A549 treated with GW870086 at 1 μM for 4 hours (cell line): ENCODE data around the gene PGGHG. TPM values are rescaled to one million over a fixed set of nuclear protein-coding genes. Genes with fewer than 3 reads are reported as not detected.

ENCODE experiments used
- total RNA-seq: library from RNA; stranded (reverse); fragments of 200-300 nt; extraction: Qiagen RNA extraction; gene quantifications from 5 replicates; pipeline ENCODE4 v1.2.3, GENCODE V29; 2022; ENCODE audit warnings: low read depth

Gene PGGHG
- 6.1 to 12.3 TPM (median 11.0 TPM) in 5 replicates for total RNA-seq

GRCh38 chr11:288478-289397 is at the start of gene PGGHG:
Gene PGGHG (plus strand): TSS chr11:289126. CDS start chr11:289817, 691 bp downstream.

DNA sequence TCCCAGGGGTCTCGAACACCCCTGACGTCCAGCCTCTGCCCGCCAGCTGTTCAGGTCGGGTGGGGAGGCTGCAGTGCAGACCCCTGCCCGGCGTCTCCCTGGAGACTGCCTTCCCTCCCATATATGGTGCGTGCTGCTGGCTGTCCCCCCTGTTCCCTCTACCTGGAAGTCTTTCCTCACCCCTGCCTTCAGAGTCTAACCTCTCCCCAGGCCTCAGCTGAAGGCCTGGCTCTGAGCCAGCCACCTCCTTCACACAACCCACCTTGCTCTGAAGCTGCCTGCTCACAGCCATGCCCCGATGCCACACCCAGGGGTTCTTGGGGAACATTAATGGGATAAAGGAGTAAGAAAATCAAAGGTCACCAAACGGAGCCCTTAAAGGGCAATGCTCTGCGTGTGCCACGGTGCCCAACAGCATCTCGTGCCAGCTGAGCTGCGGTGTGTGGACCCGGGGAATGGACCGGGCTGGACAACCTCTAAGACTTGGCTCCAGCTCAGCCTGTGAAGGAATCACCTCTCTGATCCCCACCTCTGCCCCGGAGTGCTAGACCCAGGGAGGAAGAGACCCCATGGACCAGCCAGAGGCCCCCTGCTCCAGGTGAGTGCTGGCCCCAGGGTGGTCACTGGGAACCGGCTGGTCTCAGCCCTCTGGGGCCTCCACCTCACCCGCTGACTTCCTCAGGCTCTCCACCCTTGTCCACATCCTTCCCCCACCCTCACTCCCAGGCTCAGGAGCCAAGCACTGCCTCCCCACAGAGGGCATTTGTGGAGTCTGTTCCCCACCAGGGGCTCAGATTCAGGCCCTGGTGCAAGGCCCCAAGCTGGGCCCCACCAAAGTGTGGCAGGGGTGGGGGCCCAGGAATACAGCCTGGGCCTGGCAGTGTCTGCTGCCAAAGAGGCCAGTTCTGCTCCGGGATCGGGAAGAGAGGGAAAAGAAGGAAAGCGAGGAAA is 10.7 kb upstream of the PGGHG start, which contains the start of gene NLRP6:
NLRP6 (plus strand) TSS at position 407 of the 951 bp plus-strand sequence; CDS start at position 570, 163 bp downstream.

GRCh38 chr11:299081-299891 is 10.4 kb downstream of the PGGHG start, which contains the start of gene IFITM5:
Gene IFITM5 (minus strand): TSS chr11:299526. CDS start chr11:299490, 36 bp downstream.

GRCh38 chr11:307766-308708 is 19.1 kb downstream of the PGGHG start, which contains the start of gene IFITM2:
Gene IFITM2 (plus strand): TSS chr11:307816. CDS start chr11:308193, 377 bp downstream.

DNA sequence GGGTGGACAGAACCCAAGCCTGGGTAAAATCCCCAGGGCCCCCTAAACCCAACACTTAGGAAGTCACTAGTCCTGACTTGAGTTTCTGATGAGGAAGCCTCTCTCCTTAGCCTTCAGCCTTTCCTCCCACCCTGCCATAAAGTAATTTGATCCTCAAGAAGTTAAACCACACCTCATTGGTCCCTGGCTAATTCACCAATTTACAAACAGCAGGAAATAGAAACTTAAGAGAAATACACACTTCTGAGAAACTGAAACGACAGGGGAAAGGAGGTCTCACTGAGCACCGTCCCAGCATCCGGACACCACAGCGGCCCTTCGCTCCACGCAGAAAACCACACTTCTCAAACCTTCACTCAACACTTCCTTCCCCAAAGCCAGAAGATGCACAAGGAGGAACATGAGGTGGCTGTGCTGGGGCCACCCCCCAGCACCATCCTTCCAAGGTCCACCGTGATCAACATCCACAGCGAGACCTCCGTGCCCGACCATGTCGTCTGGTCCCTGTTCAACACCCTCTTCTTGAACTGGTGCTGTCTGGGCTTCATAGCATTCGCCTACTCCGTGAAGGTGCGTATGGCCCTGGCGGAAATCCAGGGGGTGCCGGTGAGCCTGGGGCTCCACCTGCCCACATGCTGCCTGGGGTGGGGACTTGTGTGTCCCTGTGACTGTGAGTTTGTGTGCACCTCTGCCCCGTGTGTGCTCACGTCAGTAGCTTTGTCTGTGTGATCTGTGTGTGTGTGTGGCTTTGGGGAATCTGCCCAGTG is 25.0 kb downstream of the PGGHG start, which contains the start of gene IFITM1:
IFITM1 (plus strand) TSS at position 254 of the 767 bp plus-strand sequence; CDS start at position 385, 131 bp downstream.

Other genes starting within 250 kb of the PGGHG start
- gene SCGB1C1, start 96.0 kb upstream of the PGGHG start, total RNA-seq, result not detected in 5 replicates
- gene BET1L, start 81.7 kb upstream of the PGGHG start, total RNA-seq, result 42.8 to 49.0 TPM (median 47.3 TPM) in 5 replicates
- 110 to 125 TPM (median 117 TPM) in 5 replicates for gene RIC8A, start 81.4 kb upstream of the PGGHG start, total RNA-seq
- 19.2 to 22.3 TPM (median 21.1 TPM) in 5 replicates for gene SIRT3, start 52.8 kb upstream of the PGGHG start, total RNA-seq
- gene PSMD13, start 52.1 kb upstream of the PGGHG start, total RNA-seq, result 165 to 200 TPM (median 177 TPM) in 5 replicates
- 0.08 TPM in 1 of 5 replicates, not detected in the others for gene NLRP6, start 10.7 kb upstream of the PGGHG start, total RNA-seq
- not detected in 5 replicates for gene IFITM5, start 10.4 kb downstream of the PGGHG start, total RNA-seq
- gene IFITM2, start 18.7 kb downstream of the PGGHG start, total RNA-seq, result 58.0 to 65.0 TPM (median 60.1 TPM) in 5 replicates
- 0.31 to 0.56 TPM (median 0.55 TPM) in 5 replicates for gene IFITM1, start 24.9 kb downstream of the PGGHG start, total RNA-seq
- gene IFITM3, start 31.7 kb downstream of the PGGHG start, total RNA-seq, result 19.5 to 36.0 TPM (median 30.9 TPM) in 5 replicates
- 9.3 to 21.2 TPM (median 16.6 TPM) in 5 replicates for gene B4GALNT4, start 80.4 kb downstream of the PGGHG start, total RNA-seq
- gene PKP3, start 105.1 kb downstream of the PGGHG start, total RNA-seq, result 29.9 to 39.9 TPM (median 38.6 TPM) in 5 replicates
- gene SIGIRR, start 125.9 kb downstream of the PGGHG start, total RNA-seq, result 60.4 to 93.3 TPM (median 87.7 TPM) in 5 replicates
- gene ANO9, start 152.9 kb downstream of the PGGHG start, total RNA-seq, result 0.72 to 1.2 TPM (median 0.88 TPM) in 5 replicates
- 33.8 to 46.7 TPM (median 44.8 TPM) in 5 replicates for gene PTDSS2, start 161.2 kb downstream of the PGGHG start, total RNA-seq
- 134 to 192 TPM (median 169 TPM) in 5 replicates for gene RNH1, start 218.1 kb downstream of the PGGHG start, total RNA-seq
- 108 to 168 TPM (median 150 TPM) in 5 replicates for gene HRAS, start 246.4 kb downstream of the PGGHG start, total RNA-seq
- gene LRRC56, start 248.4 kb downstream of the PGGHG start, total RNA-seq, result 0.54 to 0.97 TPM (median 0.77 TPM) in 5 replicates